A549 treated with ZK216348 at 1 μM for 4 hours (cell line): ENCODE results near the gene GAL3ST2. TPM values are rescaled to one million over a fixed set of nuclear protein-coding genes. Genes with fewer than 3 reads are reported as not detected.

Experiments used
- total RNA-seq: library from RNA; stranded (reverse); fragments of 200-300 nt; extraction: Qiagen RNA extraction; gene quantifications from 5 replicates; pipeline ENCODE4 v1.2.3, GENCODE V29; 2022; ENCODE audit warnings: low read depth

Gene GAL3ST2
- 0.20 to 0.46 TPM (median 0.33 TPM) in 5 replicates for total RNA-seq

GRCh38 chr2:241776336-241777169 is at the start of gene GAL3ST2:
Gene GAL3ST2 (plus strand): TSS chr2:241776822. CDS start chr2:241776956, 134 bp downstream.

GRCh38 chr2:241734467-241735208 is 42.0 kb upstream of the GAL3ST2 start, which contains the start of gene D2HGDH:
Gene D2HGDH (plus strand): TSS chr2:241734630. CDS start chr2:241735225, 595 bp downstream.

GRCh38 chr2:241808721-241809382 is 32.2 kb downstream of the GAL3ST2 start, which contains the start of gene NEU4:
Gene NEU4 (plus strand): TSS chr2:241809193. CDS start chr2:241814485, 5,292 bp downstream.

Other genes with a start within 250 kb of the GAL3ST2 start
- gene BOK, start 218.1 kb upstream of the GAL3ST2 start, total RNA-seq = 20.2 to 39.7 TPM (median 33.8 TPM) in 5 replicates
- 57.1 to 84.6 TPM (median 79.5 TPM) in 5 replicates for gene THAP4, start 139.7 kb upstream of the GAL3ST2 start, total RNA-seq
- 49.0 to 63.7 TPM (median 51.3 TPM) in 5 replicates for gene ATG4B, start 139.1 kb upstream of the GAL3ST2 start, total RNA-seq
- gene DTYMK, start 90.0 kb upstream of the GAL3ST2 start, total RNA-seq = 99.7 to 147 TPM (median 131 TPM) in 5 replicates
- gene ING5, start 74.8 kb upstream of the GAL3ST2 start, total RNA-seq = 22.2 to 24.1 TPM (median 23.2 TPM) in 5 replicates
- gene D2HGDH, start 42.2 kb upstream of the GAL3ST2 start, total RNA-seq = 4.0 to 13.0 TPM (median 10.3 TPM) in 5 replicates
- 0.19 to 0.41 TPM (median 0.23 TPM) in 5 replicates for gene NEU4, start 32.4 kb downstream of the GAL3ST2 start, total RNA-seq
- not detected in 5 replicates for gene PDCD1, start 82.1 kb downstream of the GAL3ST2 start, total RNA-seq
- not detected in 5 replicates for gene RTP5, start 92.9 kb downstream of the GAL3ST2 start, total RNA-seq